GM13976 (cell line): Measurements from ENCODE around the gene SH3GLB1.

Source experiments
- DNase-seq: peaks from one replicate; pipeline ENCODE4 v3.0.0; 2012; ENCODE audit warnings: low spot score
- in situ Hi-C: fragments of 300-500 bp; cut with MboI; formaldehyde crosslinking; loops from one replicate; pipeline ENCODE4 v1.12.0; 2022; ENCODE audit warnings: low sequenced_read_pairs, mixed read lengths, inconsistent platforms; ENCODE audit not compliant: unreplicated experiment
- TF ChIP-seq, protein P1 (sequence below): IDR thresholded peaks from 2 replicates; pipeline ENCODE4 v1.5.1; 2012; ENCODE audit warnings: borderline replicate concordance, mild to moderate bottlenecking; ENCODE audit not compliant: insufficient read depth; ENCODE audit errors: extremely low read depth, missing control alignments, control extremely low read depth

SH3GLB1 gene

DNA sequence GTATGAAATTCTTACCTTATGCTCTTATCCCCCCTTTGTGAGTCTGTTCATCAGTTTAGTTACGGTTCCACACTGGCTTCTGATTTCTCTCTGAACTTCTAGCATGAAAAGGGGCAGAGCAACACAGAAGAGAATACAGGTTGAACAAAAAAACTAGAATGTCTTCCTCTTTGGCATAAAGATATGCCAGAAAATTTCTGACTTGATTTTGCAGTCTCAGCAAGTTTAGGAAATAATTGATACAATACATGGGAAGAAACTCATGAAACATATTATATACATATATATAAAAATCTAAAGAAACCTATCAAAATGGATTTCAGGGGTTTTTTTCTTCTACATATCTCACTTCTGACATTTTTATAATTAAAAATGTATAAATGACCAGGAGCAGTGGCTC lies 27.0 kb downstream of the SH3GLB1 start:
- TF ChIP-seq, protein P1, sequence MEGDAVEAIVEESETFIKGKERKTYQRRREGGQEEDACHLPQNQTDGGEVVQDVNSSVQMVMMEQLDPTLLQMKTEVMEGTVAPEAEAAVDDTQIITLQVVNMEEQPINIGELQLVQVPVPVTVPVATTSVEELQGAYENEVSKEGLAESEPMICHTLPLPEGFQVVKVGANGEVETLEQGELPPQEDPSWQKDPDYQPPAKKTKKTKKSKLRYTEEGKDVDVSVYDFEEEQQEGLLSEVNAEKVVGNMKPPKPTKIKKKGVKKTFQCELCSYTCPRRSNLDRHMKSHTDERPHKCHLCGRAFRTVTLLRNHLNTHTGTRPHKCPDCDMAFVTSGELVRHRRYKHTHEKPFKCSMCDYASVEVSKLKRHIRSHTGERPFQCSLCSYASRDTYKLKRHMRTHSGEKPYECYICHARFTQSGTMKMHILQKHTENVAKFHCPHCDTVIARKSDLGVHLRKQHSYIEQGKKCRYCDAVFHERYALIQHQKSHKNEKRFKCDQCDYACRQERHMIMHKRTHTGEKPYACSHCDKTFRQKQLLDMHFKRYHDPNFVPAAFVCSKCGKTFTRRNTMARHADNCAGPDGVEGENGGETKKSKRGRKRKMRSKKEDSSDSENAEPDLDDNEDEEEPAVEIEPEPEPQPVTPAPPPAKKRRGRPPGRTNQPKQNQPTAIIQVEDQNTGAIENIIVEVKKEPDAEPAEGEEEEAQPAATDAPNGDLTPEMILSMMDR: no peak
- in situ Hi-C loops: no loop called here
- DNase-seq: no peak

DNA sequence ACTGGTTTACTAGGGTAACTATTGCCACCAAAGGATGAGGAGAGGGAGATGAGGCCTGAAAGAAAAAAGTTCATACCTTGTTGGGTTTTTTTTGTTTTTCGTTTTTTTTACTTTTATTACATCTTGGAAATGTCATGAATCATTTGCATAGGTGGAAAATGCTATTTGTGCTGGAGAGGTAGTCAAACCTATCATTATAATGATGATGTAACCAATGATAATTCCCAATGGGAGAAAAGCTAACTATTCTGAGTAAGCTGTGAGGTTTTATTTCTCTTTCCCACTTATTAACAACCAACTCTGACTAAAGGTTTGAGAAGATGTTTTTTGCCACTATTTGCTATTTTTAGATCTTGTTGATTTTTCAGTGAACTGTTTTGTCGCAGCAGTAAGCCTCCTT lies 29.0 kb downstream of the SH3GLB1 start:
- in situ Hi-C loops: no loop called here
- TF ChIP-seq, protein P1: no peak
- DNase-seq: no peak

DNA sequence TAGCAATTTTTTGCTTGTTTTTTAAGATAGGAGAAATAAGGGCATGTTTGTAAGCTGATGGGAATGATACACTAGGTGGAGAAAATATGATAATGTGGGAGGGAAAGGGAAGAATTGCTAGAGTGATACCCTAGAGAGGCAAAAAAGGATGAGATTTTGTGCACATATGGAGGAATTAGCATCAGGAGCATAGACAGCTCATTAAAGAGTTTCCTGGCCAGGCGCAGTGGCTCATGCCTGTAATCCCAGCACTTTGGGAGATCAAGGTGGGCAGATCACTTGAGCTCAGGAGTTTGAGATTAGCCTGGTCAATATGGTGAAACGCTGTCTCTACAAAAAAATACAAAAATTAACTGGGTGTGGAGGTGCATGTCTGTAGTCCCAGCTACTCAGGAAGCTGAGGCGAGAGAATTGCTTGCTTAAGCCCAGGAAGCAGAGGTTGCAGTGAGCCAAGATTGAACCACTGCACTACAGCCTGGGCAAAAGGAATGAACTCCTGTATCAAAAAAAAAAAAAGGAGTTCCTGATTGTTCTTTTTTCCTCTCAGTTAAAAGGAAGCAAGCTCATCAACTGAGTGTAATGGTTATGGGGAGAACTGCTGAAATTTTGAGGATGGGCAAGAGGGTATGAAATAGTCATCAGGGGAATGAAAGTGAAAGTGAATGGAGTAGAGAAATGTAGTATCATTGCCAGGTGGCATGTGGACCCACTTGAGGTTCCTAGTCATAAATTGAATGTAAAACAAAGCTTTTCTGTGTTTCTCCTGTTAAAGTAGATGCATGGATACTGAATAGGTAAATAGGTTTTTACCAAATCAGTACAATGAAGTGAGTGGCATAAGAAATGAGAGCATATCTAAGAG lies 35.5 kb downstream of the SH3GLB1 start:
- in situ Hi-C loops: no loop called here
- DNase-seq: no peak

DNA sequence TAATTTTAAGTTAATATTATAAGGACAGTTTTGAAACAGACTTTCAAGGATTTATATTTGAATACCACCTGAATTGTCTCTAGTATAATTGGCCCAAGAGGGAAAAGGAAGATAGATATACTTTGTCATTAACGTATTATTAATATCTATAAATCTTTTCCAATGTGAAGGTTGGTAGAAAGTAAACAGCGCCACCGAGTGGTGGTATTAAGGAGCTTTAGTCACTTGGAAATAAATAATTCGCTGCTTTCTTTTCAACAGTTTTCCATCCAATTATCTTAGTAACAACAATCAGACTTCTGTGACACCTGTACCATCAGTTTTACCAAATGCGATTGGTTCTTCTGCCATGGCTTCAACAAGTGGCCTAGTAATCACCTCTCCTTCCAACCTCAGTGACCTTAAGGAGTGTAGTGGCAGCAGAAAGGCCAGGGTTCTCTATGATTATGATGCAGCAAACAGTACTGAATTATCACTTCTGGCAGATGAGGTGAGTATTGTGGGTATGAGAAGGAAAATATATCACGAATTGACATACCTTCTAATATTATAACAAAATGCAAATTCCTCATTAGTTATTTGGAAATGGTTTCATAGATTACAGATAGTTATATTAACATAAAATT lies 37.7 kb downstream of the SH3GLB1 start:
- TF ChIP-seq, protein P1: peak; percentile 38
- DNase-seq: no peak
- in situ Hi-C loops: no loop called here

More for the DNA sequence above, 35.5 kb downstream of the SH3GLB1 start:
- TF ChIP-seq, protein P1: no peak

DNA sequence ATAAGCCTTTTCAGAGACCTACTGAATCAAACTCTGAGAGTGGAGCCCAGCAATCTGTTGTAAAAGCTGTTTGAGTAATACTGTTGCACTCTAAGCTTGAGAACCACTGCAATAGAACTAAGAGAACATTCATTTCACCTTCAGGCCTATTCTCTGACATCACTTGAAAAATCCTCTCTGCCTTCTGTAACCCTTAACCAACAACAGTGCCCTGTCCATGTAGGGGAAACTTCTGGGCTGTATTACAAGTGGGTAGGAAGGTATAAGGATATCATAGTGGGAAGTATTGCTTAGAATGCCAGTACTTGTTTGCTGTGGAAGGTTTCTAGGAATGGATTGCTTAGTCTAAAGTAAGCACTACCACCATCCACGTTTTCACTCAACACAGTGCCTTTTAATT lies 42.9 kb downstream of the SH3GLB1 start:
- no peak for DNase-seq
- TF ChIP-seq, protein P1: no peak
- in situ Hi-C loops: no loop called here

DNA sequence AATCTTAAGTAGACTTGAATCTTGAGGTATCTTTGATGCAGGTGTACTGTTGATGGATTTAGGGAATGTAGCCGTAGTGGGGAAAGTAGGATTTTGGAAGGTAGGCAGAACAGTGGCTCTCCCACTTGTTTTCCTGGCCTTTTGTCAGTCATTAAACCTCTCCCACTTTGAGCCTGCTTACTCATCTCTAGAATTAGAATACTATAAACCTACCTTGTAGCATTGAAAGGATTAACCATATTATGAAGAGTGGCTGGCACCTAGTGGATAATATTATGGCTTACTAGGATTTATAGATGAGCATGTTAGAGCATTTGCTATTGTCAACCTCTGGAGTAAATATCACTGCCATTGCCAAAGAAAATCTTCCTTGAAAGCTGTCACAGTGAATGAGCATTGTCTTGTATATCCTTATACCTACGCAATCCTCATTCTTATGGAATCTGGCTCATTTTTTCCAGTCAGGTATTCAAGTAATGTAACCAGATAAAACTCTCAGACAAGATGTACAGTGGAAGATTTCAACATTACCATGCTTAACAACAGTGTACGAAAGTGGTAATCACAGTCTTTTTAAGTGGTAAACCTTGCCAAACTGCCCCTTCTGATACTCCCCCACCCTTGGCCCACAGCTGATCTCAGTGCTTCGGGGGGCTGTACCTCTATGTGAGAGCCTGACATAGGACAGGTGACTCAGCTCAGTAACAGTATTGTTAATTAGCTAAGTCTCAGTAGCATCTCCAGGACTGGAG lies 44.4 kb downstream of the SH3GLB1 start:
- no peak for DNase-seq
- TF ChIP-seq, protein P1: no peak
- in situ Hi-C loops: no loop called here
